OCI-LY7 (cell line): Measurements from ENCODE around the gene CSF1.

Experiments used
- EZH2phosphoT487 ChIP-seq: fragments of 200-600 bp; sonication (generic); IDR thresholded peaks from 2 replicates; pipeline ENCODE4 v1.6.1; 2018; ENCODE audit warnings: low read depth, borderline replicate concordance, mild to moderate bottlenecking, mixed run types, antibody characterized with exemption, low read length, moderate library complexity, mixed read lengths
- TF ChIP-seq, protein P1 (sequence below): fragments of 200-600 bp; sonication (generic); conservative IDR thresholded peaks from 2 replicates; pipeline ENCODE4 v1.5.1; 2014; ENCODE audit warnings: mild to moderate bottlenecking, antibody characterized with exemption, low read length, moderate library complexity, mixed read lengths

GRCh38 chr1:109938556-109938955 lies 27.9 kb downstream of the CSF1 start:
- TF ChIP-seq, protein P1, sequence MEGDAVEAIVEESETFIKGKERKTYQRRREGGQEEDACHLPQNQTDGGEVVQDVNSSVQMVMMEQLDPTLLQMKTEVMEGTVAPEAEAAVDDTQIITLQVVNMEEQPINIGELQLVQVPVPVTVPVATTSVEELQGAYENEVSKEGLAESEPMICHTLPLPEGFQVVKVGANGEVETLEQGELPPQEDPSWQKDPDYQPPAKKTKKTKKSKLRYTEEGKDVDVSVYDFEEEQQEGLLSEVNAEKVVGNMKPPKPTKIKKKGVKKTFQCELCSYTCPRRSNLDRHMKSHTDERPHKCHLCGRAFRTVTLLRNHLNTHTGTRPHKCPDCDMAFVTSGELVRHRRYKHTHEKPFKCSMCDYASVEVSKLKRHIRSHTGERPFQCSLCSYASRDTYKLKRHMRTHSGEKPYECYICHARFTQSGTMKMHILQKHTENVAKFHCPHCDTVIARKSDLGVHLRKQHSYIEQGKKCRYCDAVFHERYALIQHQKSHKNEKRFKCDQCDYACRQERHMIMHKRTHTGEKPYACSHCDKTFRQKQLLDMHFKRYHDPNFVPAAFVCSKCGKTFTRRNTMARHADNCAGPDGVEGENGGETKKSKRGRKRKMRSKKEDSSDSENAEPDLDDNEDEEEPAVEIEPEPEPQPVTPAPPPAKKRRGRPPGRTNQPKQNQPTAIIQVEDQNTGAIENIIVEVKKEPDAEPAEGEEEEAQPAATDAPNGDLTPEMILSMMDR, result no peak
- TF ChIP-seq EZH2phosphoT487, result no peak
